Rectal smooth muscle tissue (tissue), 1 donor: ENCODE results near the gene ADM.
A peak's percentile ranks its signal among the peaks of the same experiment; 100 is the strongest.

Experiments used
- H3K27ac ChIP-seq: one replicate; pipeline ENCODE4 v1.7.0; 2013; ENCODE audit warnings: low read depth, low read length, inconsistent platforms
- H3K27me3 ChIP-seq: one replicate; pipeline ENCODE4 v1.7.0; 2013; ENCODE audit warnings: low read length; ENCODE audit not compliant: control insufficient read depth, insufficient read depth
- H3K36me3 ChIP-seq: one replicate; pipeline ENCODE4 v1.7.0; 2013; ENCODE audit warnings: low read length; ENCODE audit not compliant: control insufficient read depth, insufficient read depth
- H3K4me1 ChIP-seq: one replicate; pipeline ENCODE4 v1.7.0; 2013; ENCODE audit warnings: low read length; ENCODE audit not compliant: control insufficient read depth, insufficient read depth
- H3K4me3 ChIP-seq: one replicate; pipeline ENCODE4 v1.7.0; 2013; ENCODE audit warnings: low read length
- H3K9ac ChIP-seq: one replicate; pipeline ENCODE4 v1.7.0; 2013; ENCODE audit warnings: low read length

ADM gene

DNA sequence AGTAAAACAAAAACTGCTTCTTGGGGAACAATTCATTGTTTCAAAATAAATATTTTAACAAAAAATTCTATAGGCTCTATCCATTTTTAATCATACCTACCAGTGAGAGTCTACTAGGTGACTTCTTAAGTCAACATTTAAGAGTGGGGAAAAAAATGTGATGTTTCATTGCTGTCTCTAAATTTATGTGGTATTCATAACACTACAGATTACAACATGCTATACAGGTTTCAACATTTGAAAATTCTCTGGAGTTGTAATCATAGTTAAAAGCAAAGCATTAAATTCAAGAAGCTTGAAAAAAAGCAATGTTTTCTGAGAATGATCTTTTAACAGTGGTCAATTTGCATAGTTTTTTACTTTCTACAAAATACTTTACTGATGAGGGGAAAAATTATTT is 29.2 kb upstream of the ADM start:
- H3K9ac ChIP-seq, result no peak overlapping the region
- no peaks in the 10 kb centered on the region for H3K36me3 ChIP-seq
- H3K27ac ChIP-seq, result no peak overlapping the region
- no peaks in the 10 kb centered on the region for H3K4me1 ChIP-seq
- no peak overlapping the region for H3K4me3 ChIP-seq
- no peaks in the 10 kb centered on the region for H3K27me3 ChIP-seq

- no peak overlapping the region for H3K27ac ChIP-seq
- H3K27me3 ChIP-seq, result no peaks in the 10 kb centered on the region
- no peak overlapping the region for H3K4me3 ChIP-seq
- no peaks in the 10 kb centered on the region for H3K36me3 ChIP-seq
- H3K4me1 ChIP-seq, result no peaks in the 10 kb centered on the region
- H3K9ac ChIP-seq, result no peak overlapping the region
These were observed 22.8 kb upstream of the ADM start for GRCh38 chr11:10282117-10282516.

DNA sequence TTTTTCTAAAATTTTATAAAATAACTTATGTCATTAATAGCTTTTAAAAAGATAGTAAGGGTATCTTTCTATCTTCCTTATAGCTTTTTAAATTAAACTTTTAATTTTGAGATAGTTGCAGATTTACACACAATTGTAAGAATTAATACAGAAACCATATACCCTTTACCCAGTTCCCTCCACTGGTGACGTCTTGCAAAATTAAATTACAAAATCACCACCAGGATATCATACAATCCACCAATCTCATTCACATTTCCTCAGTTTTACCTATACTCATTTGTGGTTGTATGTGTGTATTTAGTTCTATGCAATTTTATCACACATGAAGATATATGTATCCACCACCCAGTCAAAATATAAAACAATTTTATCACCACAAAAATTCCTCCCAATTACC is 20.9 kb upstream of the ADM start:
- Histone ChIP-seq H3K36me3 (no peaks in the 10 kb centered on the region), H3K9ac (no peak overlapping the region), H3K27ac (no peak overlapping the region), H3K4me1 (no peaks in the 10 kb centered on the region), H3K27me3 (no peaks in the 10 kb centered on the region), H3K4me3 (no peak overlapping the region)

GRCh38 chr11:10285148-10285802 is 19.6 kb upstream of the ADM start:
- no peak overlapping the region for H3K4me3 ChIP-seq
- H3K27ac ChIP-seq, result no peak overlapping the region
- H3K27me3 ChIP-seq, result no peaks in the 10 kb centered on the region
- no peaks in the 10 kb centered on the region for H3K4me1 ChIP-seq
- peaks cover 2% of the 10 kb centered on the region for H3K36me3 ChIP-seq
- H3K9ac ChIP-seq, result no peak overlapping the region

DNA sequence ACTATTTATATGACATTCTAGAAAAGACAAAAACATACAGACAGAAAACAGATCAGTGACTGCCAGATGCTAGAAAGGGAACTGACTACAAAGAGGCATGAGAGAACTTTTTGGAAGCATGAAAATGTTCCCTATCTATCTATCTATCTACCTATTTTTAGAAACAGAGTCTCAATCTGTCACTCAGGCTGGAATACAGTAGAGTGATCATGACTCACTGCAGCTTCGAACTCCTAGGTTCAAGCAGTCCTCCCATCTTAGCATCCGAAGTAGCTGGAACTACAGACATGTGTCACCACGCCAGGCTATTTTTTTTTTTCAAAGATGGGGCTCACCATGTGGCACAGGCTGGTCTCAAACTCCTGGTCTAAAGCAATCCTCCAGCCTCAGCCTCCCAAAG is 17.7 kb upstream of the ADM start:
- Histone ChIP-seq H3K9ac (no peak overlapping the region), H3K36me3 (peaks cover 2% of the 10 kb centered on the region), H3K27ac (no peak overlapping the region), H3K27me3 (no peaks in the 10 kb centered on the region), H3K4me1 (no peaks in the 10 kb centered on the region), H3K4me3 (no peak overlapping the region)

GRCh38 chr11:10287766-10288715 is 16.8 kb upstream of the ADM start:
- no peak overlapping the region for H3K27ac ChIP-seq
- H3K9ac ChIP-seq, result no peak overlapping the region
- H3K36me3 ChIP-seq, result peaks cover 2% of the 10 kb centered on the region
- H3K27me3 ChIP-seq, result no peaks in the 10 kb centered on the region
- peaks cover 3% of the 10 kb centered on the region for H3K4me1 ChIP-seq
- H3K4me3 ChIP-seq, result no peak overlapping the region

- Histone ChIP-seq H3K9ac (no peak overlapping the region), H3K4me3 (no peak overlapping the region), H3K4me1 (peaks cover 5% of the 10 kb centered on the region), H3K27ac (no peak overlapping the region), H3K27me3 (no peaks in the 10 kb centered on the region), H3K36me3 (peaks cover 2% of the 10 kb centered on the region)
These were observed 15.8 kb upstream of the ADM start for GRCh38 chr11:10288881-10289764.

DNA sequence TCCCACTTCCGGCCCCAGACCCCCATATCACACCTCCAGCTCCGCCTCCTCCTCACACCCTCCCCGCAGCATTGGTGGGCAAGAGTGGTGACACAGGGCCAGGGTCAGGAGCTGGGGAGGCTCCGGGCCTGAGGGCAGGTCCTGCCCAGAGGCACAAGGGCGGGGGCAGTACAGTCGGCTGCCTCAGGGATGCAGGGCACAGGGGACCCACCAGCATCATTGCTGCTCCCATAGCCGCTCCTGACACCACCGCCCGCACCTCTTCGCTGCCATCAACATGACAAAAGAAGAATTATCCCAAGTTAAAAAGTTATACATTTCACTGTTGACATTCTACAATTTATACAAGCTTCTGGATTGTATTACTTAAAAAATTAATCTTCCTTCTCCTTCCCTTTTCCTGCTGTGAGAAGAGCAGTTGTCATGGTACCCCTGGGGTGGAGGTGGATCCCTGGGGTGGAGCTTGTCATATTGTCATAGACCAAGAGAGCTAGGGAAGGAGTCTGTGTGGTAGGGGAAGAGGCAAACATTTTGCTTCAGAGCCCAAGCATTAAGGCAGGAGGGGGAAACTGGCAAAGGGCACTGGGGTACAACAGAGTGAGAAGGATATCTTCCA is 15.0 kb upstream of the ADM start:
- Histone ChIP-seq H3K4me1 (peaks cover 5% of the 10 kb centered on the region), H3K4me3 (no peak overlapping the region), H3K36me3 (peaks cover 2% of the 10 kb centered on the region), H3K9ac (no peak overlapping the region), H3K27me3 (no peaks in the 10 kb centered on the region), H3K27ac (no peak overlapping the region)

GRCh38 chr11:10291801-10292638 is 12.9 kb upstream of the ADM start:
- Histone ChIP-seq H3K36me3 (peaks cover 2% of the 10 kb centered on the region), H3K4me1 (peaks cover 5% of the 10 kb centered on the region), H3K27me3 (no peaks in the 10 kb centered on the region), H3K4me3 (no peak overlapping the region), H3K27ac (no peak overlapping the region), H3K9ac (no peak overlapping the region)

DNA sequence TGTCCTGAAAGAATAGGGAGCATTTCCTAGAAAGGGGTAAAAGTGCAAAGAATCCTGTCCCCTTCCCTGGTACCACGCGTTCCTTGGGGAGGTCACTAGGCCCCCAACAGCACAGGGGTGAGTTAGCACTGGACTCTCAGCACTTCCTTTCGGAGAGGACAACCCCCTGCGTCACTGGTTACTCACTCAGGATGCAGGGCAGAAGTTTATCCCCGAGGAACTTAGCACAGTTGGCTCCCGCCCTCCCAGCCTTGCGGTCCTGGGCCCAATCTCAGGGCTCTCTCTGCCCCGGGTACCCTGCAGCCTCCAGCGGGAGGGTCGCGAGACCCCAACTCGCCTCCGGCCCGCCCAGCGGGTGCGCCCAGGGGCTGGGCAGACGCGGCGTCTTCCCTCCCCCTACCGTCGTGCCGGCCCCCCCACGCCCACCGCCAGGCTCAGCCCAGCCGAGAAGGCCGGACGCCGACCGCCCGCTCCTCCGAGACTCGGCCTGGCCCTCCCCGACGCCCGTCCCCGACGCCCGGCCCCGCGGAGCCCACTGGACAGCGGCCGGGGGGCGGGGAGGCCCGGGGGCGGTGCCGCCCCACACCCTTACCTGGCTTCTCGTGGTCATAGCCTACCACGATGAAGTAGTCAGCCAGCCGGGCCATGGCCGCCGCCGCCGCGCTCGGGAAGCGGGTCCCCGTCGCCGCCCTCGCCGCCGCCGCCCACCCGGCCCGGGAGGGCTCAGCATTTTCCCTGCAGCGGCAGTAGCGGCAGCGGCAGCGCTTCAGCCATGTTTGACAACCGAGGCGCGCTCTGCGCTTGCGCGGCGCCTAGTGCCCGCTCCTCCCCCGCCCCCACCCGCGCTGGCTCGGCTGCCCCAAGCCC is 11.2 kb upstream of the ADM start, which contains the start of gene SBF2:
Gene SBF2 (minus strand): TSS at position 797 of the 867 bp plus-strand sequence. CDS start 150 bp downstream, at position 647.
- Histone ChIP-seq H3K4me1 (peaks cover 5% of the 10 kb centered on the region), H3K27ac (peak within 1 kb of the TSS; percentile 92)

More for the DNA sequence above, 11.2 kb upstream of the ADM start, which contains the start of gene SBF2:
- Histone ChIP-seq H3K9ac (peak within 1 kb of the TSS; percentile 80), H3K36me3 (peaks cover 2% of the 10 kb centered on the region), H3K4me3 (peak within 1 kb of the TSS; percentile 89), H3K27me3 (no peaks in the 10 kb centered on the region)
